Bronchial epithelial cell (primary cell): ENCODE data around the gene F8. TPM values are rescaled to one million over a fixed set of nuclear protein-coding genes. Genes with fewer than 3 reads are reported as not detected.

Source experiments
- DNase-seq: peaks from one replicate; pipeline ENCODE4 v3.0.0-alpha.2; 2010; ENCODE audit warnings: low read depth
- FAIRE-seq: peaks from 2 replicates; lab custom pipeline; 2011; peaks lifted over from hg19 to GRCh38; lab: Jason Lieb, UNC
- H3K27me3 ChIP-seq: 2 replicates; pipeline ENCODE4 v1.5.1; 2011; ENCODE audit warnings: low read length; ENCODE audit not compliant: control insufficient read depth, insufficient read depth
- H3K36me3 ChIP-seq: 2 replicates; pipeline ENCODE4 v1.5.1; 2011; ENCODE audit warnings: low read length; ENCODE audit not compliant: control insufficient read depth, insufficient read depth
- H3K4me3 ChIP-seq: 2 replicates; pipeline ENCODE4 v1.5.1; 2011; ENCODE audit warnings: mild to moderate bottlenecking, low read depth, low read length, control low read depth
- CTCF ChIP-seq: IDR thresholded peaks from 2 replicates; pipeline ENCODE4 v1.5.1; 2011; ENCODE audit warnings: mild to moderate bottlenecking, moderate library complexity, low read length, control low read depth, inconsistent platforms; ENCODE audit not compliant: insufficient read depth, severe bottlenecking
- total RNA-seq: library from RNA; depleted of rRNA; stranded (reverse); fragments of >200 nt; gene quantifications from 2 replicates; pipeline ENCODE4 v1.2.1, GENCODE V29; 2014

F8 gene
- total RNA-seq, 1 donor from 2014 or later = 0.26 TPM

DNA sequence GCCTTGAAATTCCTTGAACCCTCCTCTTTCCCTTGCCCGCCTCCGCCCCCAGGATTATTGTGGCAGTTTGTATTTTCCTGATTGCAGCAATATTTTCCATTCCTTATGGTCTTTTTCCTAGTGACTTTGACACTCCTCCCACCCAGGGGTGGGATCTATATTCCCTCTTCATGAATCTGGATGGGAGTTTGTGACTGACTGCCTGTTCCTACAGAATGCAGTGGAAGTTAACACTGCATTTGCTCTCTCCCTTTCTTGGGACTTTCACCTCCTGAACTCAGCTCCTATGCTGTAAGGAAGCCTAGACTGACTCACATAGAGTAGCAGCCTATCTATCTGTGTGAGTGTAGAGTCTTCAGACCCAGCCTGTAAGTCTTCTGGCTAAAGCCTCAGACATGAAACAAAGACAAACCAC, 6.4 kb upstream of the F8 start:
- Histone ChIP-seq H3K4me3 (no peak overlapping the region), H3K27me3 (no peaks in the 10 kb centered on the region), H3K36me3 (no peaks in the 10 kb centered on the region)
- TF ChIP-seq CTCF = no peak
- peak; percentile 10 for DNase-seq
- FAIRE-seq = no peak

DNA sequence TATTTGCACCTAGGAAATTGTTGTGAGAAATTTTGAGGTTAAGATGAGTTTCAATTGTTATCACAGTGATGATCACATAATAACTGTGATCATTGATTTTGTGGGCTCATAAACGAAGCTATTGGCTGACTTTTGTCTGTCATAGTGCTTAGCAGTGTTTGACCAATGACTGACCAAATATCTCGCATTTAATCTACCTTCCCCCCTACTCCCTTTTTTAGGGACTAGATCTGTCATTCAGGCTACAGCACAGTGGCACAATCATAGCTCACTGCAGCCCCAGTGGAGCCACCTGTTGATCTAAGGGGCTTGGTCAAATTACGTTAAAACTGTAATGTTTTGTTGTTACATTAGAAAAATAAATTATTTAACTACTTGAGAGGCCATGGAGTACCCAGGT, 5.6 kb upstream of the F8 start:
- FAIRE-seq = no peak
- no peak for TF ChIP-seq CTCF

DNA sequence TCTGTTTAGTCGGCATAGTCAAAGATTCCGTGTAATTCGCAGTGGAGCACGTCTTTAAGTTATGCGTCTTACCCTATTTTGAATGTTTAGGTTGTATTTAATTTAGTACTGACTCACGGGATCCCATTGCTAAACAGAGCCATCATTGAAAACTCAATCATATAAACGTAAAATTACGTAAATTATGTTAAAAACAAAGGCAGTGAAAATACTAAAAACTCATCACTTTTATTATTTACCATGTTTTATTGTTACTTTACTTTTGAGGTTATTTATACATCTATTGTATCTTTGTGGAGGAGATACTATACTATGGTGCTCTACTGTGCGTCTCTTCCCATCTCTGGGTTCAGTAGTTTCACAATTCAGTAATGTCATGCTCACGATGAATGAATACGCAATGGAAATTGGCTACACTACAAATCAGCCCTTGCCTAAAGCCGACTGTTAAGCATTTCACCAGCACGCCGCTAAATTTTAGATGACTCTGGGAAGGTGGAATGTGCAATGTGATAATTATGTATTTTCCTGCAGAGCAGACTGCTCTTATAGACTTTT, 5.1 kb upstream of the F8 start:
- FAIRE-seq = no peak
- H3K36me3 ChIP-seq = no peaks in the 10 kb centered on the region
- no peaks in the 10 kb centered on the region for H3K27me3 ChIP-seq
- DNase-seq = peak; percentile 61
- no peak for TF ChIP-seq CTCF
- H3K4me3 ChIP-seq = peak overlapping the region; percentile 47

More for the DNA sequence above, 5.6 kb upstream of the F8 start:
- peak overlapping the region; percentile 47 for H3K4me3 ChIP-seq
- H3K36me3 ChIP-seq = no peaks in the 10 kb centered on the region
- DNase-seq = no peak
- no peaks in the 10 kb centered on the region for H3K27me3 ChIP-seq

GRCh38 chrX:155026727-155027508, 4.4 kb upstream of the F8 start, which contains the start of gene FUNDC2:
TSS of gene FUNDC2 (plus strand) at chrX:155026844. CDS start at chrX:155026939, 95 bp downstream.
- no peak for TF ChIP-seq CTCF
- Histone ChIP-seq H3K36me3 (no peaks in the 10 kb centered on the region), H3K4me3 (peak within 1 kb of the TSS; percentile 47), H3K27me3 (no peaks in the 10 kb centered on the region)
- DNase-seq (peak; percentile 79), FAIRE-seq (no peak)

DNA sequence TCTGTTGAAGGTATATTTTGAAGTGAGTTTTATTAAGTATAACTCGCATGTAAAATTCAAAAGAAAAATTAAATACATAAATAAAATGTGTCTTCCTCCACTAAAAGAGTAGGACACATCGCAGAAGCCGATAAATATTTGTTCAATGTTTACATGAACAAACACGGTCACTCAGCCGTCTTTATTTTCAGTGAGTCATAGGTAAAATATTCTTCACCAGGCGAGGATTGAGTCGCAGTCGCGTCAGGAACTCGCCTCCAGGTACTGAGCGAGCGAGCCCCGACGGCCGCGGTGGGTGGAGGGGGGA, 3.9 kb upstream of the F8 start:
- H3K36me3 ChIP-seq = no peaks in the 10 kb centered on the region
- H3K27me3 ChIP-seq = no peaks in the 10 kb centered on the region
- no peak for FAIRE-seq
- DNase-seq = no peak
- peak overlapping the region; percentile 47 for H3K4me3 ChIP-seq
- no peak for TF ChIP-seq CTCF
